Karpas-422 (cell line): ENCODE measurements around the gene SLC17A7. TPM values are rescaled to one million over a fixed set of nuclear protein-coding genes. Genes with fewer than 3 reads are reported as not detected.
"Not testable (repeated sequence)": the region's sequence is repeated elsewhere in the genome, so short reads cannot be mapped to it uniquely, and the experiment has no call there.

Experiments used
- DNase-seq: peaks from one replicate; pipeline ENCODE4 v3.0.0-alpha.2; 2015
- H2AFZ ChIP-seq: fragments of 200-600 bp; sonication (generic); 2 replicates; pipeline ENCODE4 v1.6.1; 2014; ENCODE audit warnings: antibody characterized with exemption, low read length, mixed read lengths
- H3K27ac ChIP-seq: fragments of 200-600 bp; sonication (generic); 2 replicates; pipeline ENCODE4 v1.5.1; 2014; ENCODE audit warnings: mild to moderate bottlenecking, low read length, moderate library complexity
- H3K27me3 ChIP-seq: fragments of 200-600 bp; sonication (generic); 2 replicates; pipeline ENCODE4 v1.6.1; 2014; ENCODE audit warnings: low read length, mixed read lengths
- H3K36me3 ChIP-seq: fragments of 200-600 bp; sonication (generic); 2 replicates; pipeline ENCODE4 v1.6.1; 2014; ENCODE audit warnings: low read length, mixed read lengths; ENCODE audit not compliant: insufficient read depth
- H3K4me1 ChIP-seq: fragments of 200-600 bp; sonication (generic); 2 replicates; pipeline ENCODE4 v1.6.1; 2014; ENCODE audit warnings: mild to moderate bottlenecking, low read length, mixed read lengths
- H3K4me2 ChIP-seq: fragments of 200-600 bp; sonication (generic); 2 replicates; pipeline ENCODE4 v1.6.1; 2014; ENCODE audit warnings: low read length, low read depth, mild to moderate bottlenecking; ENCODE audit not compliant: poor library complexity, severe bottlenecking
- H3K4me3 ChIP-seq: fragments of 200-600 bp; sonication (generic); 2 replicates; pipeline ENCODE4 v1.5.1; 2014; ENCODE audit warnings: mild to moderate bottlenecking, antibody characterized with exemption, low read length, mixed read lengths
- H3K79me2 ChIP-seq: fragments of 200-600 bp; sonication (generic); 2 replicates; pipeline ENCODE4 v1.6.1; 2014; ENCODE audit warnings: mild to moderate bottlenecking, low read length, mixed read lengths
- H3K9ac ChIP-seq: fragments of 200-600 bp; sonication (generic); 2 replicates; pipeline ENCODE4 v1.6.0; 2014; ENCODE audit warnings: low read length
- H3K9me2 ChIP-seq: fragments of 200-600 bp; sonication (generic), shearing (Covaris generic); replicated peaks from 2 replicates; pipeline ENCODE4 v1.6.0; 2014; ENCODE audit warnings: mild to moderate bottlenecking, low read length, moderate library complexity; ENCODE audit not compliant: insufficient read depth
- H3K9me3 ChIP-seq: fragments of 300-700, 200-600 bp; sonication (generic); 2 replicates; pipeline ENCODE4 v1.6.1; 2014; ENCODE audit warnings: low read length, mixed read lengths
- H4K20me1 ChIP-seq: fragments of 200-600 bp; sonication (generic); 2 replicates; pipeline ENCODE4 v1.6.1; 2014; ENCODE audit warnings: mild to moderate bottlenecking, antibody characterized with exemption, low read length, low read depth; ENCODE audit not compliant: insufficient read depth
- total RNA-seq: library from RNA; depleted of rRNA; stranded (reverse); fragments of >200 nt; shearing (Covaris generic); gene quantifications from 2 replicates; pipeline ENCODE4 v1.2.3, GENCODE V29; 2014; ENCODE audit warnings: low replicate concordance

The SLC17A7 gene
- total RNA-seq, 1 experiment from 2014 or later, result 0.63 TPM

GRCh38 chr19:49463960-49464740 is 22.8 kb upstream of the SLC17A7 start:
- Histone ChIP-seq H3K4me3 (no peak overlapping the region), H3K27ac (no peak overlapping the region), H3K9ac (no peak overlapping the region)

GRCh38 chr19:49462492-49462891 is 21.2 kb upstream of the SLC17A7 start:
- Histone ChIP-seq H3K4me1 (no peaks in the 10 kb centered on the region), H3K9ac (no peak overlapping the region), H3K79me2 (no peaks in the 10 kb centered on the region), H3K4me3 (no peak overlapping the region), H3K4me2 (no peak overlapping the region), H3K36me3 (peaks cover 28% of the 10 kb centered on the region), H3K9me2 (no peaks in the 10 kb centered on the region), H3K27me3 (no peaks in the 10 kb centered on the region), H3K9me3 (no peaks in the 10 kb centered on the region), H4K20me1 (no peaks in the 10 kb centered on the region), H2AFZ (no peak overlapping the region), H3K27ac (no peak overlapping the region)
- no peak for DNase-seq

More at GRCh38 chr19:49463960-49464740, 22.8 kb upstream of the SLC17A7 start:
- Histone ChIP-seq H2AFZ (no peak overlapping the region), H3K9me2 (no peaks in the 10 kb centered on the region), H3K27me3 (no peaks in the 10 kb centered on the region), H3K9me3 (no peaks in the 10 kb centered on the region), H3K79me2 (no peaks in the 10 kb centered on the region), H3K4me2 (no peak overlapping the region), H3K36me3 (peaks cover 28% of the 10 kb centered on the region), H3K4me1 (peaks cover 12% of the 10 kb centered on the region), H4K20me1 (no peaks in the 10 kb centered on the region)
- DNase-seq, result no peak

- Histone ChIP-seq H3K9ac (no peak overlapping the region), H3K4me2 (no peak overlapping the region), H3K36me3 (peaks cover 28% of the 10 kb centered on the region), H3K27me3 (no peaks in the 10 kb centered on the region), H3K4me3 (no peak overlapping the region), H3K4me1 (no peaks in the 10 kb centered on the region), H3K9me2 (no peaks in the 10 kb centered on the region), H3K9me3 (no peaks in the 10 kb centered on the region), H3K27ac (no peak overlapping the region), H3K79me2 (no peaks in the 10 kb centered on the region), H4K20me1 (no peaks in the 10 kb centered on the region), H2AFZ (no peak overlapping the region)
- DNase-seq, result no peak
Observed at GRCh38 chr19:49461656-49462055, 20.3 kb upstream of the SLC17A7 start.

- not testable (repeated sequence) for H3K4me2 ChIP-seq, H2AFZ ChIP-seq, H3K27ac ChIP-seq, H3K9ac ChIP-seq, DNase-seq, H3K79me2 ChIP-seq, H3K27me3 ChIP-seq, H3K9me3 ChIP-seq, H3K4me1 ChIP-seq, H3K4me3 ChIP-seq, H4K20me1 ChIP-seq, H3K9me2 ChIP-seq
- peaks cover 32% of the 10 kb centered on the region for H3K36me3 ChIP-seq
Observed at GRCh38 chr19:49461130-49461529, 19.8 kb upstream of the SLC17A7 start.

- Histone ChIP-seq H3K4me1 (peaks cover 3% of the 10 kb centered on the region), H3K27me3 (no peaks in the 10 kb centered on the region), H3K9ac (no peak overlapping the region), H3K36me3 (peaks cover 24% of the 10 kb centered on the region), H3K79me2 (peaks cover 18% of the 10 kb centered on the region), H4K20me1 (no peaks in the 10 kb centered on the region), H3K4me3 (no peak overlapping the region), H3K9me3 (no peaks in the 10 kb centered on the region), H3K27ac (no peak overlapping the region), H3K9me2 (no peaks in the 10 kb centered on the region), H3K4me2 (no peak overlapping the region), H2AFZ (no peak overlapping the region)
- no peak for DNase-seq
Observed at GRCh38 chr19:49459388-49459787, 18.1 kb upstream of the SLC17A7 start.

- Histone ChIP-seq H3K79me2 (peaks cover 27% of the 10 kb centered on the region), H3K9ac (no peak overlapping the region), H3K9me3 (no peaks in the 10 kb centered on the region), H3K36me3 (peaks cover 17% of the 10 kb centered on the region), H3K4me2 (no peak overlapping the region), H4K20me1 (no peaks in the 10 kb centered on the region), H3K4me3 (no peak overlapping the region), H2AFZ (no peak overlapping the region), H3K27me3 (no peaks in the 10 kb centered on the region), H3K9me2 (no peaks in the 10 kb centered on the region), H3K27ac (no peak overlapping the region), H3K4me1 (peaks cover 12% of the 10 kb centered on the region)
- DNase-seq, result no peak
Observed at GRCh38 chr19:49458567-49458903, 17.2 kb upstream of the SLC17A7 start.

- H2AFZ ChIP-seq, result no peak overlapping the region
- H3K27ac ChIP-seq, result no peak overlapping the region
- no peaks in the 10 kb centered on the region for H3K9me3 ChIP-seq
- no peak overlapping the region for H3K4me3 ChIP-seq
- peaks cover 30% of the 10 kb centered on the region for H3K79me2 ChIP-seq
- H3K27me3 ChIP-seq, result no peaks in the 10 kb centered on the region
- H4K20me1 ChIP-seq, result no peaks in the 10 kb centered on the region
- no peak for DNase-seq
- H3K9me2 ChIP-seq, result no peaks in the 10 kb centered on the region
- no peak overlapping the region for H3K4me2 ChIP-seq
- H3K9ac ChIP-seq, result no peak overlapping the region
- H3K36me3 ChIP-seq, result peaks cover 17% of the 10 kb centered on the region; the same call in 1 of the 2 replicates
- peaks cover 22% of the 10 kb centered on the region for H3K4me1 ChIP-seq
Observed at GRCh38 chr19:49456326-49456725, 15.0 kb upstream of the SLC17A7 start.

- no peak overlapping the region for H3K4me3 ChIP-seq
- H3K27me3 ChIP-seq, result no peaks in the 10 kb centered on the region
- H3K4me2 ChIP-seq, result no peak overlapping the region
- H3K79me2 ChIP-seq, result peaks cover 35% of the 10 kb centered on the region
- H2AFZ ChIP-seq, result no peak overlapping the region
- H3K9me3 ChIP-seq, result no peaks in the 10 kb centered on the region
- DNase-seq, result no peak
- peaks cover 23% of the 10 kb centered on the region for H3K4me1 ChIP-seq
- no peaks in the 10 kb centered on the region for H3K9me2 ChIP-seq
- no peaks in the 10 kb centered on the region for H4K20me1 ChIP-seq
- no peak overlapping the region for H3K27ac ChIP-seq
- peaks cover 17% of the 10 kb centered on the region; the same call in 1 of the 2 replicates for H3K36me3 ChIP-seq
- no peak overlapping the region for H3K9ac ChIP-seq
Observed at GRCh38 chr19:49455773-49456172, 14.4 kb upstream of the SLC17A7 start.
